ENCODE measurements around the gene DYNLT4.
A peak's percentile ranks its signal among the peaks of the same experiment; 100 is the strongest.
"Not testable (repeated sequence)": the region's sequence is repeated elsewhere in the genome, so short reads cannot be mapped to it uniquely, and the experiment has no call there.

DYNLT4 gene

DNA sequence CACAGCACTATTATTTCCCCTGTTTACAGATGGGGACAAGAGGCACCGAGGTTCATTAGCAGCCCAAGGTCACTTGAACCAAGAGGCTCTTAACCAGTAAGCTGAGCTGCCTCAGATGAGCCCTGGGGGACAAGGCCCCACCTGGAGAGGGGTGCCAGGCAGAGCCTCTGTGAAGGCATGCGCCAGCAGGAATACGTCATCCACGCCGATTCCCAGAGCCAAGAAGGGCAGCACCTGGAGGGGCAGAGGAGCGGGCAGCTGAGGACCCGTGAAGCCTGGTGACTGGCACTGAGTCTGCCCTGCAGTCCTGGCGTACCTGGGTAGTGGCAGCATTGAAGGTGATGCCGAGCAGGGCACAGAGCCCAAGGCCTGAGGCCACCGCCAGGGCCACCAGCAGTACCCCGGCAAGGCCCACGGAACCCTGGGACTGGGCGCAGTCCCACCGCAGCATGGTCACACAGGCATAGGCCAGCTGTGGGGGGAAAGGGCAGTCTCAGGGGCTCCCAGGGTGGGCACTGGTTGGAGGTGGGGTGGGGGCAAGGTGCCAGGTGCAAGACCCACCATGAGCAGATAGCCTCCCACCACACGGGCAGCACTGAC, 21.8 kb upstream of the DYNLT4 start:
- DNase-seq (ENCODE audit: low read depth in 4 of 4, low spot score in 1 of 4), result no peak

DNA sequence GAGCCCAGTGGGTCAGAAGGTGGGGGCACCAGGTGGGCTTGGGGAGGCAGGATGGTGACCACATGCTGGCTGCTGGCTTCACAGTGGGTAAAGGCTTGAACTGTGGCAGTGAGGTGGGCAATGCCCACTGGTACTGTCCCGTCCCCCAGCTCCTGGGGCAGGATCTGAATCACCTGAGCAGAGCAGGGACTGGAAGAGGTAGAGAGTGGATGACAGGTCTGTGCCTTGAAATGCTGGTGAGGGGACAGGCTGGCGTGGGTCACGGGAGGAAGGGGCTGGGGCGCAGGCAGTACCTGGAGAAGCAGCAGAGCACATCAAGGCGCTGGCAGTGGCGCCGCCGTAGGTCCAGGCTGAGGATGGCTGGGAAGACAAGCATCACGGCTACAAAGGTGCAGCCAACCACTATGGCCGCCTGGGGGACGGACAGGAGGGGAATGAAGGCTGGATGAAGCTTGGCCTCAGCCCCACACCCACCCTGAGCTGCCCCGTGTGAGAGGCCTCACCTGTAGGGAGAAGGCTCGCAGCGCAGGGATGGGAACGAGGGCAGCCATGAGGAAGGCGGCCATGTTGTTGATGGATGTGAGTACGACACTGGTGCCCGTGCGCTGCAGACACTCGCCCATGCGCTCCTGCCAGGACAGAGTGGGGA, 21.0 kb upstream of the DYNLT4 start:
- DNase-seq (ENCODE audit: low read depth in 4 of 4, low spot score in 1 of 4), result no peak

DNA sequence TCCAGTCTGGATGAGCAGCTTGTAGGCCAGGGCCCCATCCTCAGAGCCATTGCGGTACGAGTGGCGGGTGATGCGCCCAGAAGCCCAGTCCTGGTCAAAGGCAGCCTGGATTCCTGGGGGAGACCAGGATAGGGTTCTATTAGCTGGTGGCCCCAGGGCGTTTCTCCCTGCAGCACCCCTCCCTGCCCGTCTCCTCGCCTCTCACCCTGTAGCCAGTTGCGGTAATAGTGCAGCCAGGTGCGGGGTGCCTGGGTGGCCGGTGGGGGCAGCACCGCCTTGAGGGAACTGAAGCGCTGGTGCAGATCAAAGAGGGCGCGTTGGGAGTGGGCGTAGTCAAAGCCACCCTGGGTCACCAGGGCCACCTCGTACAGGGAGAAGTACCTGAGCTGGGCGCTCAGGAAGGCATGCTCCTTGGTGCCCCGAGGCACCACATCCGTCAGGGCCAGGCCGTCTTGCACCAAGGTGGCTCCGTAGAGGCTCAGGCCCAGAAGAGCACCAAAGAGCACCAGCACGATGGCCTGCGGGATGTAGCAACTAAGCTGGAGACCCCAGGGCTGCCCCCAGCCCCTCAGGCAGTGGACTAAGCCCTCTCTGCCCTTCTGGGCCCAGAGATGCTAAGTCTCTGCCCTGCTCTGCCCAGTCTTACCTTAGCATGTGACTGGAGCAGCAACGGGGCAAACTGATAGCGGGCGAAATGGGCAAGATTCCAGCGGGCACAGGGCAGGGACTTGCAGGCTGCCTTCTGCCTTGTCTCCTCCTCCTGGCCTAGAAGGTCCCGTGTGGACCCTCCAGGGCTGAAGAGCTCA, 20.2 kb upstream of the DYNLT4 start:
- DNase-seq (ENCODE audit: low read depth in 4 of 4, low spot score in 1 of 4), result no peak

GRCh38 chr1:44826375-44827196, 19.4 kb upstream of the DYNLT4 start:
- DNase-seq (ENCODE audit: low read depth in 4 of 4, low spot score in 1 of 4), result no peak

- DNase-seq (ENCODE audit: low read depth in 4 of 4, low spot score in 1 of 4), result not testable (repeated sequence)
Observed at GRCh38 chr1:44824392-44824791, 17.2 kb upstream of the DYNLT4 start.

- DNase-seq (ENCODE audit: low read depth in 4 of 4, low spot score in 1 of 4), result no peak
Observed at GRCh38 chr1:44822981-44823451, 15.9 kb upstream of the DYNLT4 start.

GRCh38 chr1:44822131-44822701, 15.1 kb upstream of the DYNLT4 start:
- DNase-seq (ENCODE audit: low read depth in 4 of 4, low spot score in 1 of 4), result no peak

- no peak for DNase-seq (ENCODE audit: low read depth in 4 of 4, low spot score in 1 of 4)
Observed at GRCh38 chr1:44821240-44821715, 14.1 kb upstream of the DYNLT4 start.

- no peak for DNase-seq (ENCODE audit: low read depth in 4 of 4, low spot score in 1 of 4)
Observed at GRCh38 chr1:44820328-44821239, 13.4 kb upstream of the DYNLT4 start.

DNA sequence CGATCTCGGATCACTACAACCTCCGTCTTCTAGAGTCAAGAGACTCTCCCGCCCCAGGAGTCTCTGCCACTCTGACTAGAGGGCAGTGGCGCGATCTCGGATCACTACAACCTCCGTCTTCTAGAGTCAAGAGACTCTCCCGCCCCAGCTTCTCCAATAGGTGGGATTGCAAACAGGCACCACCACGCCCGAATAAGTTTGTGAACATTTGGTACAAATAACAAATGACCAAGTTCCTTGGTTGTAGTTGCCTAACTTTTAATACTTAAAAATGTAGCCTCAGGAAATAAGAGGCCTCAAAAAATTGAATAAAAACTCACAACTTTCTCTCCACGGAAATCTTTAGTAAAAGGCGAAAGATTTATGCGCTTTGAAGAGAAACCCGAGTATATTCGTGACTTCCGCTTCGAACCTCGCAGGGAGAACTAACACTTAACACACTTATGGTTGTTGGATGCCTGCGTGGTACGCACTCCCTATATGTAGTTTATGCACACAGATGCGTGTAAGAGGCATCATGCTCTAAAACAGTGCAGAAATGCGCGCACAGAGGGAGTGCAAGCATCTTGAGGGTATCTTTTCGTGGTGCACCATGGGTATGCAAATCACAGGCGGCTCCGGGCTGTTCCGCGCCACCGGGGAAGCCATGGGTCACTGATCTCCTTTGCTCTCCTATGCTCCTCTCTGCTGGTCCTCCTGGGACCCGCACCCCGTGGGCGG, 12.6 kb upstream of the DYNLT4 start:
- DNase-seq (ENCODE audit: low read depth in 4 of 4, low spot score in 1 of 4), result peak in 3 of 4 experiments; percentile 59 to 78 (median 78)

DNA sequence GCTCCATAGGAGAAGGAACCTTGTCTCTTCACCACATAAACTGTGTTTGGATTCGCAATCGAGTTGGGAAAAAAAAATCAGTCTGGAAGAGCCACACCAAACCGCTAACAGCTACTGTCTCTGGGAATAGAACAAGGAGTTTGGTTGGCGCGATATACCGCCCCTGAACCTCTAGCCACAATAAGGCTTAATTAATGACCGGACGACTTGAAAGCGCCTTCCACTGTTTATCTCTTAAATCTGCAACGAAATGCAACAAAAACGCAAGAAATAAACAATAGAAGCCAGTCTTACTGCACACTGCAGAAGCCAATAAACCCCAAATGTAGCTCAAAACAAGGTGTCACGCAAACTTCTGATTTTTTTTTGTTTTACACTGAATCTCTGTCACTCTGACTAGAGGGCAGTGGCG, 12.1 kb upstream of the DYNLT4 start:
- DNase-seq (ENCODE audit: low read depth in 4 of 4, low spot score in 1 of 4), result no peak

- DNase-seq (ENCODE audit: low read depth in 4 of 4, low spot score in 1 of 4), result no peak
Observed at GRCh38 chr1:44817771-44818495, 10.8 kb upstream of the DYNLT4 start.

DNA sequence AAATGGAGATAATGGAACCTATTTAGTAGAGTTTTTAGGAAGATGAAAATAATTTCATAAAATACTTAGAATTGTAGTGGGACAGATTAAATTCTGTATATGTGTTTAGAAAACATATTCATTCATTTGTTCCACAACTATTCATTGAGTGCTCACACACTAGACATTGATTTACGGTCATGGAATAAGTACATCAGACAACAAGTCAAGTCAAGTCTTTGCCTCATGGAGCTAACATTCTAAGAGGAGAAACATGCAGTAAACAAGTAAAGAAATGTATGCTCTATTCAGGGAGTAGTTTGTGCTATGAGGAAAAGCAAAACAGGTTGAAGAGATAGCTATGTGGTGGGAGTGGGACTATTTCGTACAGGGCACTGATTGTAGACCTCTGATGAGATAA, 10.2 kb upstream of the DYNLT4 start:
- DNase-seq (ENCODE audit: low read depth in 4 of 4, low spot score in 1 of 4), result no peak

DNA sequence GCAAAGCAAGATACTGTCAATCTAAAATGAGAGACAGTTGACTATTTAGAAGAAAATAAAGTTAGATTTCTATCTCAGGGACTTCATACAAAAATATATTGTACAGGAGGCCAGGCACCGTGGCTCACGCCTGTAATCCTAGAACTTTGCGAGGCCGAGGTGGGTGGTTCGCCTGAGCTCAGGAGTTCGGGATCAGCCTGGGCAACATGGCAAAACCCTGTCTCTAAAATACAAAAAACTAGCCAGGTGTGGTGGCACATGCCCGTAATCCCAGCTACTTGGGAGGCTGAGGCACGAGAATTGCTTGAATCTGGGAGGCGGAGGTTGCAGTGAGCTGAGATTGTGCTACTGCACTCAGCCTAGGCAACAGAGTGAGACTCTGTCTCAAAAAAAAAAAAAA, 8.8 kb upstream of the DYNLT4 start:
- DNase-seq (ENCODE audit: low read depth in 4 of 4, low spot score in 1 of 4), result not testable (repeated sequence)

- DNase-seq (ENCODE audit: low read depth in 4 of 4, low spot score in 1 of 4), result no peak
Observed at GRCh38 chr1:44812822-44813543, 5.8 kb upstream of the DYNLT4 start.

DNA sequence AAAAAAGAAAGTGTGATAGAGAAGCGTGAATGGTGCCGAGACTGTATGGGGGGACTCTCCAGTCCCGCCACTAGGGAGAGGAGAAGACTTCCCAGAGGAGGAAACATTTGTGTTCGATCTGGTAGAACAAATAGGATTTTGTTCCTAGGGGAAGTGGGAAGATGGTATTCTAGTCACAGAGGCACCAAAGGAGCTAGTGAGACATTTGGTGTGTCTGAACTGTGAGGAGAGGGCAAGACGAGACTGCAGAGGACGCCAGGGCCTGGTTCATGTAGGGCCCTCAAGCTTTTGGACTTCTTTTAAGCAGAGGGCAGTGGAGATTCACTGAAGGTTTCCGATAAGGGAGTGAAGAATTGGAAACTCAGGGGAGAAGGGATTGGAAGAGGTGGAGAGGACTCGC, 4.1 kb upstream of the DYNLT4 start:
- no peak for DNase-seq (ENCODE audit: low read depth in 4 of 4, low spot score in 1 of 4)

DNA sequence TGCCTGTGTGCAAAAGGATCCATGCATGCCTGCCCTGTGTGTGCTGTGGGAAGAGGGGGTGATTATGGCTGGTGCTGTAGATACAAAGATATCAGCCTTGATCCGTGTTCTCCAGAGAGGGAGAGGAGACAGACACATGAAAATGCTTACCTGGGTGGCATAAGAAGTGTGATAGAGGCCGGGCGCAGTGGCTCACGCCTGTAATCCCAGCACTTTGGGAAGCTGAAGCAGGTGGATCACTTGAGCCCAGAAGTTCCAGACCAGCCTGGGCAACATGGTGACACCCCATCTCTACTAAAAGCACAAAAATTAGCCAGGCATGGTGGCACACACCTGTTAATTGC, 3.6 kb upstream of the DYNLT4 start:
- not testable (repeated sequence) for DNase-seq (ENCODE audit: low read depth in 4 of 4, low spot score in 1 of 4)

Measured in stimulated activated CD4-positive, alpha-beta T cell treated with anti-CD3 and anti-CD28 coated beads, Interleukin-1b, Interleukin-23, amount 100 ng/mL, for 24 hours (primary cell).